CD1c-positive myeloid dendritic cell (primary cell): Measurements from ENCODE around the gene CELSR2.
"Not testable (repeated sequence)": the region's sequence is repeated elsewhere in the genome, so short reads cannot be mapped to it uniquely, and the experiment has no call there.

Experiments
- DNase-seq: peaks from one replicate; pipeline ENCODE4 v3.0.0-alpha.2; 2016; ENCODE audit errors: extremely low spot score

Gene CELSR2

GRCh38 chr1:109305991-109306390 lies 56.7 kb downstream of the CELSR2 start:
- DNase-seq, result not testable (repeated sequence)

GRCh38 chr1:109306832-109307273 lies 57.5 kb downstream of the CELSR2 start, which contains the start of gene MYBPHL:
Gene MYBPHL (minus strand): TSS chr1:109307011. CDS start chr1:109306991, 20 bp downstream.
- no peak for DNase-seq

GRCh38 chr1:109307274-109308021 lies 58.1 kb downstream of the CELSR2 start:
- peak; percentile 11 for DNase-seq

- no peak for DNase-seq
These were observed 60.0 kb downstream of the CELSR2 start for GRCh38 chr1:109309347-109309746.

- no peak for DNase-seq
These were observed 62.9 kb downstream of the CELSR2 start for GRCh38 chr1:109312246-109312645.

- no peak for DNase-seq
These were observed 63.8 kb downstream of the CELSR2 start for GRCh38 chr1:109312978-109313775.

- DNase-seq, result no peak
These were observed 65.5 kb downstream of the CELSR2 start for GRCh38 chr1:109314795-109315194.

GRCh38 chr1:109315288-109315687 lies 65.9 kb downstream of the CELSR2 start:
- no peak for DNase-seq

- DNase-seq, result no peak
These were observed 67.2 kb downstream of the CELSR2 start for GRCh38 chr1:109316506-109316905.

- no peak for DNase-seq
These were observed 69.8 kb downstream of the CELSR2 start for GRCh38 chr1:109319114-109319513.

- DNase-seq, result no peak
These were observed 73.6 kb downstream of the CELSR2 start for GRCh38 chr1:109322974-109323373.
